Mesenchymal stem cell (in vitro differentiated cells and primary cell): ENCODE results near the gene USP17L21.
"Not testable (repeated sequence)": the region's sequence is repeated elsewhere in the genome, so short reads cannot be mapped to it uniquely, and the experiment has no call there.

Experiments
- DNase-seq: peaks from one replicate; pipeline ENCODE4 v3.0.0-alpha.2; 2013
- H2AFZ ChIP-seq: one replicate; pipeline ENCODE4 v1.6.1; 2013; ENCODE audit warnings: low read depth, mild to moderate bottlenecking, control low read depth, inconsistent platforms, low read length, moderate library complexity
- H2AK5ac ChIP-seq: 2 replicates; pipeline ENCODE4 v1.6.1; 2013; ENCODE audit warnings: low read length, moderate library complexity, mild to moderate bottlenecking, inconsistent platforms; ENCODE audit not compliant: severe bottlenecking
- H2BK120ac ChIP-seq: one replicate; pipeline ENCODE4 v1.6.1; 2013; ENCODE audit warnings: low read depth, mild to moderate bottlenecking, inconsistent platforms, low read length, moderate library complexity
- H2BK12ac ChIP-seq, 2 experiments: one replicate each; pipeline ENCODE4 v1.6.1; 2013; ENCODE audit warnings: inconsistent platforms in 2 of 2, low read length in 2 of 2, mild to moderate bottlenecking in 2 of 2, moderate library complexity in 2 of 2, control low read depth in 1 of 2
- H2BK15ac ChIP-seq: one replicate; pipeline ENCODE4 v1.6.1; 2013; ENCODE audit warnings: mild to moderate bottlenecking, low read depth, inconsistent platforms; ENCODE audit not compliant: poor library complexity, severe bottlenecking
- H2BK5ac ChIP-seq: 2 replicates; pipeline ENCODE4 v1.6.1; 2013; ENCODE audit warnings: low read depth, mild to moderate bottlenecking, low read length, control low read depth, inconsistent platforms; ENCODE audit not compliant: poor library complexity, severe bottlenecking
- H3K14ac ChIP-seq, 2 experiments: one replicate each; pipeline ENCODE4 v1.6.1; 2013; ENCODE audit warnings: inconsistent platforms in 2 of 2, low read length in 2 of 2, control low read depth in 1 of 2, mild to moderate bottlenecking in 1 of 2, moderate library complexity in 1 of 2
- H3K18ac ChIP-seq, 2 experiments: one replicate each; pipeline ENCODE4 v1.6.1; 2013; ENCODE audit warnings: inconsistent platforms in 2 of 2, low read length in 2 of 2, control low read depth in 1 of 2, low read depth in 1 of 2, mild to moderate bottlenecking in 1 of 2
- H3K23ac ChIP-seq, 2 experiments: one replicate each; pipeline ENCODE4 v1.6.1; 2013; ENCODE audit warnings: inconsistent platforms in 2 of 2, low read length in 2 of 2, mild to moderate bottlenecking in 2 of 2, moderate library complexity in 2 of 2, control low read depth in 1 of 2
- H3K27ac ChIP-seq: 2 replicates; pipeline ENCODE4 v1.5.1; 2013; ENCODE audit warnings: mild to moderate bottlenecking, moderate library complexity, low read length, control low read depth, inconsistent platforms; ENCODE audit not compliant: poor library complexity, severe bottlenecking
- H3K27me3 ChIP-seq, 2 experiments: 2 replicates each; pipeline versions ENCODE4 v1.6.1 to v1.7.0; 2013; ENCODE audit warnings: low read length in 2 of 2, mild to moderate bottlenecking in 2 of 2, moderate library complexity in 2 of 2, control low read depth in 1 of 2, inconsistent platforms in 1 of 2; ENCODE audit not compliant: control insufficient read depth in 1 of 2, insufficient read depth in 1 of 2
- H3K36me3 ChIP-seq, 2 experiments: 2 replicates each; pipeline versions ENCODE4 v1.6.1 to v1.7.0; 2013; ENCODE audit warnings: low read length in 2 of 2, control low read depth in 1 of 2, inconsistent platforms in 1 of 2, low read depth in 1 of 2, mild to moderate bottlenecking in 1 of 2; ENCODE audit not compliant: insufficient read depth in 2 of 2, control insufficient read depth in 1 of 2
- H3K4ac ChIP-seq, 2 experiments: one replicate each; pipeline ENCODE4 v1.6.1; 2013; ENCODE audit warnings: inconsistent platforms in 2 of 2, low read length in 2 of 2, mild to moderate bottlenecking in 2 of 2, moderate library complexity in 2 of 2, control low read depth in 1 of 2, low read depth in 1 of 2
- H3K4me1 ChIP-seq: 2 replicates; pipeline ENCODE4 v1.6.1; 2013; ENCODE audit warnings: low read depth, low read length, control low read depth; ENCODE audit not compliant: control insufficient read depth, insufficient read depth
- H3K4me2 ChIP-seq: 2 replicates; pipeline ENCODE4 v1.6.1; 2013; ENCODE audit warnings: low read length, mild to moderate bottlenecking, inconsistent platforms; ENCODE audit not compliant: poor library complexity, severe bottlenecking
- H3K4me3 ChIP-seq, 2 experiments: 2 replicates each; pipeline versions ENCODE4 v1.5.1 to v1.7.0; 2013; ENCODE audit warnings: low read length in 2 of 2, mild to moderate bottlenecking in 2 of 2, control low read depth in 1 of 2, low read depth in 1 of 2; ENCODE audit not compliant: insufficient read depth in 1 of 2
- H3K79me1 ChIP-seq: replicated peaks from 2 replicates; pipeline ENCODE4 v1.6.1; 2013; ENCODE audit warnings: mild to moderate bottlenecking, control low read depth, low read length, inconsistent platforms; ENCODE audit not compliant: poor library complexity, severe bottlenecking
- H3K9ac ChIP-seq: 2 replicates; pipeline ENCODE4 v1.7.0; 2013; ENCODE audit warnings: mild to moderate bottlenecking, low read length, moderate library complexity
- H3K9me3 ChIP-seq: 2 replicates; pipeline ENCODE4 v1.7.0; 2013; ENCODE audit warnings: mild to moderate bottlenecking, low read length; ENCODE audit not compliant: control insufficient read depth
- H4K8ac ChIP-seq: one replicate; pipeline ENCODE4 v1.6.1; 2013; ENCODE audit warnings: inconsistent platforms, mild to moderate bottlenecking, low read length, moderate library complexity
- H4K91ac ChIP-seq: one replicate; pipeline ENCODE4 v1.6.1; 2013; ENCODE audit warnings: mild to moderate bottlenecking, low read length, inconsistent platforms
- WGBS: methylation state at CpG from one replicate; pipeline ENCODE4 v1.1.7; 2013; ENCODE audit warnings: mixed read lengths; 5-methylcytosine and 5-hydroxymethylcytosine counted together

Gene USP17L21

GRCh38 chr4:9267319-9267718 lies 4.6 kb downstream of the USP17L21 start, which contains the start of gene USP17L22:
TSS of gene USP17L22 (plus strand) at chr4:9267619. CDS start at chr4:9267619, 0 bp downstream.
- H2BK12ac ChIP-seq, H3K27me3 ChIP-seq, H3K9ac ChIP-seq, H3K9me3 ChIP-seq, H3K4ac ChIP-seq, H3K36me3 ChIP-seq, H3K18ac ChIP-seq, H4K91ac ChIP-seq, H3K4me2 ChIP-seq, H2BK5ac ChIP-seq, H2BK15ac ChIP-seq, H3K27ac ChIP-seq, H3K79me1 ChIP-seq, H3K14ac ChIP-seq, H2AFZ ChIP-seq, DNase-seq, H3K4me1 ChIP-seq, H3K23ac ChIP-seq, H2BK120ac ChIP-seq, H4K8ac ChIP-seq, H3K4me3 ChIP-seq, H2AK5ac ChIP-seq: not testable (repeated sequence)
- no CpG with 5 or more reads among the region's 15 CpGs for WGBS

GRCh38 chr4:9271719-9272118 lies 9.0 kb downstream of the USP17L21 start:
- not testable (repeated sequence) for H3K9ac ChIP-seq, H3K79me1 ChIP-seq, H2BK5ac ChIP-seq, H2AFZ ChIP-seq, H3K27ac ChIP-seq, H3K27me3 ChIP-seq, H2BK120ac ChIP-seq, H2AK5ac ChIP-seq, H3K23ac ChIP-seq, H2BK15ac ChIP-seq, H3K4me2 ChIP-seq, H3K18ac ChIP-seq, H3K14ac ChIP-seq, H4K8ac ChIP-seq, H3K4me3 ChIP-seq, H3K36me3 ChIP-seq, H2BK12ac ChIP-seq, DNase-seq, H3K4ac ChIP-seq, H3K4me1 ChIP-seq, H3K9me3 ChIP-seq
- H4K91ac ChIP-seq, result peak overlapping the region; percentile 64
- 90% methylated on average over 5 of the region's 10 CpGs for WGBS
